Measurements from ENCODE around the gene AKTIP.
A peak's percentile ranks its signal among the peaks of the same experiment; 100 is the strongest.

Gene AKTIP

GRCh38 chr16:53511084-53511402 lies 8.0 kb upstream of the AKTIP start:
- TF ChIP-seq CTCF (IDR thresholded peaks at IDR 0.05; ENCODE audit: low read depth, low read length): no peak
- H3K27ac ChIP-seq: peak overlapping the region; percentile 43
- H3K9me3 ChIP-seq (ENCODE audit: severe bottlenecking): peaks cover 9% of the 10 kb centered on the region
- H3K4me3 ChIP-seq (ENCODE audit: low read depth, low read length): no peak overlapping the region
- DNase-seq: no peak
- H3K36me3 ChIP-seq: no peaks in the 10 kb centered on the region
- H3K27me3 ChIP-seq (ENCODE audit: insufficient read depth, low read depth, severe bottlenecking): no peaks in the 10 kb centered on the region

- H3K9me3 ChIP-seq (ENCODE audit: severe bottlenecking): peaks cover 9% of the 10 kb centered on the region
- no peak for DNase-seq
- H3K27ac ChIP-seq: peak overlapping the region; percentile 43
- H3K4me3 ChIP-seq (ENCODE audit: low read depth, low read length): no peak overlapping the region
- no peak for TF ChIP-seq CTCF (IDR thresholded peaks at IDR 0.05; ENCODE audit: low read depth, low read length)
- H3K36me3 ChIP-seq: no peaks in the 10 kb centered on the region
- no peaks in the 10 kb centered on the region for H3K27me3 ChIP-seq (ENCODE audit: insufficient read depth, low read depth, severe bottlenecking)
Observed at GRCh38 chr16:53510704-53511070, 7.7 kb upstream of the AKTIP start.

GRCh38 chr16:53509906-53510703 lies 7.1 kb upstream of the AKTIP start:
- Histone ChIP-seq H3K27me3 (ENCODE audit: insufficient read depth, low read depth, severe bottlenecking) (no peaks in the 10 kb centered on the region), H3K4me3 (ENCODE audit: low read depth, low read length) (no peak overlapping the region), H3K36me3 (no peaks in the 10 kb centered on the region), H3K27ac (no peak overlapping the region; the same call in 1 of the 2 replicates), H3K9me3 (ENCODE audit: severe bottlenecking) (peaks cover 9% of the 10 kb centered on the region)
- TF ChIP-seq CTCF (IDR thresholded peaks at IDR 0.05; ENCODE audit: low read depth, low read length): peak; percentile 77
- peak; percentile 55 for DNase-seq

GRCh38 chr16:53507464-53508179 lies 4.6 kb upstream of the AKTIP start:
- Histone ChIP-seq H3K27me3 (ENCODE audit: insufficient read depth, low read depth, severe bottlenecking) (no peaks in the 10 kb centered on the region), H3K4me3 (ENCODE audit: low read depth, low read length) (no peak overlapping the region), H3K36me3 (no peaks in the 10 kb centered on the region), H3K9me3 (ENCODE audit: severe bottlenecking) (no peaks in the 10 kb centered on the region), H3K27ac (no peak overlapping the region)
- no peak for DNase-seq
- TF ChIP-seq CTCF (IDR thresholded peaks at IDR 0.05; ENCODE audit: low read depth, low read length): no peak

DNA sequence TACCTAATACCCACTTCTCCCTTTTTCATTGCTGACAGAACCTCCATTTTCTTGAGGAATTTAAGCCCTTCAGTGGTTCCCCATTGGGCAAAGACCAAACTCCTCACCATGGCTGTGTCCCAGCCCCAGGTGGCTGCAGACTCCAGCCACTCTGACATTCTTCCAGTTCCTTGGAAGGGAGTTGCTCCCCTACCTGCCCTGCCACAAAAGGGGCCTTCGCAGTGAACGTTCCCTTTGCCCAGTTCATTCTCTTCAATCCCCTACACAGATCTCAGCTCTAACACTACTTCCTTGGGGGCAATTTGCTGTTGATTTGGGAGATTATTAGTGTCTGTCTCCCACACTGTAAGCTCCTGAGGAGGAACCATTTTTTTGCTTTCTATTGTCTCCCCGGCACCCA lies 3.2 kb upstream of the AKTIP start:
- Histone ChIP-seq H3K4me3 (ENCODE audit: low read depth, low read length) (no peak overlapping the region), H3K27me3 (ENCODE audit: insufficient read depth, low read depth, severe bottlenecking) (no peaks in the 10 kb centered on the region), H3K36me3 (no peaks in the 10 kb centered on the region), H3K27ac (no peak overlapping the region), H3K9me3 (ENCODE audit: severe bottlenecking) (no peaks in the 10 kb centered on the region)
- no peak for TF ChIP-seq CTCF (IDR thresholded peaks at IDR 0.05; ENCODE audit: low read depth, low read length)
- no peak for DNase-seq

Data from WERI-Rb-1 (cell line).